ENCODE measurements around the gene CARD9.
"Not testable (repeated sequence)": the region's sequence is repeated elsewhere in the genome, so short reads cannot be mapped to it uniquely, and the experiment has no call there.

CARD9 gene

DNA sequence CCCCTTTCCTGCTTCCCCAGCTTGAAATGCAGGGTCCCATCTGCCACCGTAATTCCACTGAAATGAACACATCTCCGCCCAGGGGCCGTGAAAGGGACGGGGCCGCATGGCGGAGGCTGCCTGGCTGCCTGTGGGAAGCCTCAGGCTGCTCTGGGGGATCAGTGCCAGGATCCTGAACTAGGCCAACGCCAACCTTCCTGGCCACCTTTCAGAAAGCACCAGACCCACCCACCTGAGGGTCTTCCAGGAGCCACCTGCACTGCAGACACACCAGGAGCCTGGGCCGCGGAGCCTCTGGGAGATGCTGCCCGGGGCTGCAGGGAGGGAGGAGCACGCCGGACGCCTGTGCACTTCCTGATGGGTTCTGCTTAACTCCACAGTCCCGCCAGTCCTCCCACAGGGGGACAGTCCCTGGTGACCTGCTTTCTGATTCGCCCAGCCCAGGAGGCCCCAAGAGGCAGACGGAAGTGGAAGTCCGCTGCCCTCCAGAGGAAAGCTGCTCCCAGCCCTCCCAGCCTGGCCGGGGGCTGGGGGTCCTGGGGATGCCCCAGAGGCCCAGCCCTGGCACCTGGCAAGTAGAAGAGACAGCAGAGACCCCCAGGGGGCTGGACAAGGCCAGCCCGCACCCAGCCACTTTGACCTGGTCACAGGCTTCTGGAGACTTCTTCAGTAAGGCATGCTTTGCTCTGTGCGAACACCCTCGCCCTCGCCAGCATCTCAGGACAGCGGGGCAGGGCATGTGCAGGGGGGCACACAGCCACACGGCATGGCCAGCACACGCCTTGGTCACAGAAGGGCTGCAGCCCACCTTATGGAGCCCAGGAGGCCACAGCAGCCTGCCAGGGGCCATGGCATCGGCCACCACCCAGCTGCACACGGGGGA is at the start of gene CARD9:
Gene CARD9, minus strand, starts transcription at position 370 of the 883 bp plus-strand sequence. CDS start 1,591 bp downstream, outside the sequence.
- no peak for TF ChIP-seq POLR2A (IDR thresholded peaks at IDR 0.05; ENCODE audit: low read depth, low read length)
- DNase-seq (ENCODE audit: insufficient read length, low spot score): no peak
- FAIRE-seq: no peak

- TF ChIP-seq POLR2A (IDR thresholded peaks at IDR 0.05; ENCODE audit: low read depth, low read length): no peak
- no peak for DNase-seq (ENCODE audit: insufficient read length, low spot score)
- no peak for FAIRE-seq
These were observed 49.4 kb upstream of the CARD9 start for GRCh38 chr9:136422876-136423275.

- FAIRE-seq: no peak
- no peak for TF ChIP-seq POLR2A (IDR thresholded peaks at IDR 0.05; ENCODE audit: low read depth, low read length)
These were observed 48.3 kb upstream of the CARD9 start for GRCh38 chr9:136421791-136422190.

DNA sequence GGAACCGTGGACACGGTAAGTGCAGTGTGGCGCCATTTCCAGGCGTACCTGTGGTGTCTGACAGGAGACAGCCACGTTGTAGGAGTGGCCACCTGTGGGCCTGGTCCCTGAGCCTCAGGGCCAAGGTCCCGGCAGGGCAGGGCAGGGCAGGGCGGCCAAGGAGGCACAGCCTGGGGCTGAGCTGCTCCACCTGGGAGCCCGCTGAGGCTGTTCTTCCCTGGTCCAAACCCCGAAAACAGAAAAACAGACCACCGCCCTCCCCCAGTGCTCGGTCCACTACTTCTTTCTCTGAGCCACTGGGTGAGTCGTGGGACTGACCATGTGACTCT is 45.6 kb upstream of the CARD9 start:
- no peak for FAIRE-seq

More at GRCh38 chr9:136421791-136422190, 48.3 kb upstream of the CARD9 start:
- no peak for DNase-seq (ENCODE audit: insufficient read length, low spot score)

DNA sequence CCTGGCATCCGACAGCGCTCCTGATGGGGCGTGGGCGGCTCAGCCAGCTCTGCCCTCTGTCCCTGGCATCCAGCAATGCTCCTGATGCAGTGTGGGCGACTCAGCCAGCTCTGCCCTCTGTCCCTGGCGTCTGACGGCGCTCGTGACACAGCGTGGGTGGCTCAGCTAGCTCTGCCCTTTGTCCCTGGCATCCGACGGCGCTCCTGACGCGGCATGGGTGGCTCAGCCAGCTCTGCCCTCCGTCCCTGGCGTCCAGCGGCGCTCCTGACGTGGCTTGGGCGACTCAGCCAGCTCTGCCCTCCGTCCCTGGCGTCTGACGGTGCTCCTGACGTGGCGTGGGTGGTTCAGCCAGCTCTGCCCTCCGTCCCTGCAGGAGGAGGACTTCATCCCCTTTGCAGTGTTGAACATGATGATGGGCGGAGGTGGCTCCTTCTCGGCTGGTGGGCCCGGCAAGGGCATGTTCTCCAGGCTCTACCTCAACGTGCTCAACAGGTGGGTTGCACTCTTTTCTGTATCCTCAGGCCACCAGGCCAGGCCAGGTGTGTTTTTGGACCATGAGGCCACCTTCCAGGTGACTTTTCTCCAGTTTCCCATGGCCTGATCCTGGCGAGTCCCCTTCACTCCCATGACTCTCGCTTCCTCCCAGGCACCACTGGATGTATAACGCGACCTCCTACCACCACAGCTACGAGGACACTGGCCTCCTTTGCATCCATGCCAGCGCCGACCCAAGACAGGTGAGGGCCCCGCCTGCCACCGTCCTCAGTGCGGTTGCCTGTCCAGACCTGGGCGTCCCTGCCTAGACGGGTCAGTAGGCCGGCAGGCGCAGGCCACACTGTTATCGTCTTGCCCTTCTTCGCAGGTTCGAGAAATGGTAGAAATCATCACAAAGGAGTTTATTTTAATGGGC is 45.0 kb upstream of the CARD9 start:
- FAIRE-seq: no peak
- no peak for DNase-seq (ENCODE audit: insufficient read length, low spot score)
- TF ChIP-seq POLR2A (IDR thresholded peaks at IDR 0.05; ENCODE audit: low read depth, low read length): no peak

More for the DNA sequence above, 45.6 kb upstream of the CARD9 start:
- no peak for DNase-seq (ENCODE audit: insufficient read length, low spot score)
- TF ChIP-seq POLR2A (IDR thresholded peaks at IDR 0.05; ENCODE audit: low read depth, low read length): no peak

GRCh38 chr9:136416914-136417313 is 43.4 kb upstream of the CARD9 start:
- no peak for DNase-seq (ENCODE audit: insufficient read length, low spot score)
- TF ChIP-seq POLR2A (IDR thresholded peaks at IDR 0.05; ENCODE audit: low read depth, low read length): no peak
- no peak for FAIRE-seq

GRCh38 chr9:136416427-136416826 is 43.0 kb upstream of the CARD9 start:
- DNase-seq (ENCODE audit: insufficient read length, low spot score) (no peak), FAIRE-seq (no peak)
- TF ChIP-seq POLR2A (IDR thresholded peaks at IDR 0.05; ENCODE audit: low read depth, low read length): no peak

DNA sequence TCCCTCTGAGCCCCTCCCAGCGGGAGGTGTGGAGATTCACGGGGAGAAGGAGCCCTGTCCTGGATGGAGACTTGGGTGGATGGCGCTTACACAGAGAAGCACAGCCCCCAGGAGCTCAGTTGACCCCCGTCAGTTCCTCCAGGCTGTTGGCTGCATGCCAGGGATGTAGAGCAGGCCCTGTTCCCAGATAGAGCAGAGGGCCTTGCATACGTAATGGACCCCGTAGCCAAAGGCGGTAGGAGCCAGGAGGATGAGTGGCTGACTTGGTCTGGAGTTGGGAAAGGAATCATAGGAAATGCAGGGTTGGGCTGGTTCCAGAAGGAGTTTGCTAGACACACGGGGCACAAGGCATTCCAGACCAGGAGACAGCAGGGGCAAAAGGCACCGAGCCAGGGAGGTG is 39.5 kb upstream of the CARD9 start:
- FAIRE-seq (no peak), DNase-seq (ENCODE audit: insufficient read length, low spot score) (no peak)
- no peak for TF ChIP-seq POLR2A (IDR thresholded peaks at IDR 0.05; ENCODE audit: low read depth, low read length)

GRCh38 chr9:136411378-136411777 is 37.9 kb upstream of the CARD9 start:
- FAIRE-seq (no peak), DNase-seq (ENCODE audit: insufficient read length, low spot score) (no peak)
- TF ChIP-seq POLR2A (IDR thresholded peaks at IDR 0.05; ENCODE audit: low read depth, low read length): no peak

- peak; percentile 98 for TF ChIP-seq POLR2A (IDR thresholded peaks at IDR 0.05; ENCODE audit: low read depth, low read length)
- FAIRE-seq: no peak
These were observed 37.2 kb upstream of the CARD9 start, which contains the start of the genes ENTR1 and PMPCA for GRCh38 chr9:136410500-136411287. ENTR1 (minus strand) TSS chr9:136410614; CDS start chr9:136410397, 217 bp downstream. PMPCA (plus strand) TSS chr9:136410658; CDS start chr9:136410669, 11 bp downstream.

GRCh38 chr9:136409557-136410455 is 36.3 kb upstream of the CARD9 start:
- DNase-seq (ENCODE audit: insufficient read length, low spot score) (peak; percentile 58), FAIRE-seq (no peak)
- TF ChIP-seq POLR2A (IDR thresholded peaks at IDR 0.05; ENCODE audit: low read depth, low read length): peak; percentile 6; the same call in 1 of the 2 replicates

More at GRCh38 chr9:136410500-136411287, 37.2 kb upstream of the CARD9 start, which contains the start of the genes ENTR1 and PMPCA:
- DNase-seq (ENCODE audit: insufficient read length, low spot score): peak; percentile 99

- no peak for TF ChIP-seq POLR2A (IDR thresholded peaks at IDR 0.05; ENCODE audit: low read depth, low read length)
- no peak for DNase-seq (ENCODE audit: insufficient read length, low spot score)
- no peak for FAIRE-seq
These were observed 34.4 kb upstream of the CARD9 start for GRCh38 chr9:136407911-136408310.

GRCh38 chr9:136407061-136407460 is 33.6 kb upstream of the CARD9 start:
- DNase-seq (ENCODE audit: insufficient read length, low spot score); FAIRE-seq: not testable (repeated sequence)

DNA sequence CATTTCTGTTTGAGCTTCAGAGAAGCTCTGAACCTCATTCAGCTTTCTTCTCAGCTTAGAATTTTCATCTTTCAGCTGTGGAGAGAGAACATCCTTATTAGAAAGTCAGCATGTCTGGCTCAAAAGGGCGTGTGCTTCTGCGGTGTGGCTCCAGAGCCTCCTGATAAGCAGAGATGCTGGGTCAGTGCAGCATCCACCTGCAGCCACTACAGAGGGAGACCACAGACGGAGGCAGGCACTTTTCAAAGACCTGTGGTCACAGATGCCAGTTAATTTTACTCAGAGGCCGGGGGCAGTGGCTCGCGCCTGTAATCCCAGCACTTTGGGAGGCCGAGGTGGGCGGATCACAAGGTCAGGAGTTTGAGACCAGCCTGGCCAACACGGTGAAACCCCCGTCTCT is 32.4 kb upstream of the CARD9 start:
- DNase-seq (ENCODE audit: insufficient read length, low spot score); FAIRE-seq: not testable (repeated sequence)

All from H54 (cell line).